GM23248 (cell line): ENCODE measurements around the gene KCNMB3. TPM values are rescaled to one million over a fixed set of nuclear protein-coding genes. Genes with fewer than 3 reads are reported as not detected.
"Not testable (repeated sequence)": the region's sequence is repeated elsewhere in the genome, so short reads cannot be mapped to it uniquely, and the experiment has no call there.

ENCODE experiments used
- DNase-seq: peaks from one replicate; pipeline ENCODE4 v3.0.0-alpha.2; 2015
- H2AFZ ChIP-seq: fragments of 200-600 bp; sonication (generic); 2 replicates; pipeline ENCODE4 v1.6.1; 2016; ENCODE audit warnings: antibody characterized with exemption
- H3F3A ChIP-seq: fragments of 200-600 bp; sonication (generic); 2 replicates; pipeline ENCODE4 v1.6.1; 2016; ENCODE audit warnings: mild to moderate bottlenecking, antibody characterized with exemption, mixed run types; ENCODE audit not compliant: insufficient read depth
- H3K27ac ChIP-seq: fragments of 200-600 bp; sonication (generic); 2 replicates; pipeline ENCODE4 v1.5.1; 2016; ENCODE audit warnings: mild to moderate bottlenecking
- H3K27me3 ChIP-seq: fragments of 200-600 bp; sonication (generic); replicated peaks from 2 replicates; pipeline ENCODE4 v1.6.1; 2016; ENCODE audit warnings: mild to moderate bottlenecking; ENCODE audit not compliant: insufficient read depth
- H3K36me3 ChIP-seq: fragments of 200-600 bp; sonication (generic); 2 replicates; pipeline ENCODE4 v1.6.1; 2016; ENCODE audit warnings: low read depth, mild to moderate bottlenecking
- H3K4me1 ChIP-seq: fragments of 200-600 bp; sonication (generic); 2 replicates; pipeline ENCODE4 v1.6.1; 2016; ENCODE audit warnings: mild to moderate bottlenecking; ENCODE audit not compliant: insufficient read depth
- H3K4me2 ChIP-seq: fragments of 200-600 bp; sonication (generic); one replicate; pipeline ENCODE4 v1.6.1; 2016; ENCODE audit warnings: mild to moderate bottlenecking; ENCODE audit not compliant: unreplicated experiment
- H3K4me3 ChIP-seq: fragments of 200-600 bp; sonication (generic); 2 replicates; pipeline ENCODE4 v1.5.1; 2016; ENCODE audit warnings: mild to moderate bottlenecking
- H3K79me2 ChIP-seq: fragments of 200-600 bp; sonication (generic); 2 replicates; pipeline ENCODE4 v1.6.1; 2016; ENCODE audit warnings: mild to moderate bottlenecking; ENCODE audit not compliant: insufficient read depth
- H3K9ac ChIP-seq: fragments of 200-600 bp; sonication (generic); 2 replicates; pipeline ENCODE4 v1.6.1; 2016; ENCODE audit warnings: mild to moderate bottlenecking
- H3K9me2 ChIP-seq: fragments of 200-600 bp; sonication (generic); 2 replicates; pipeline ENCODE4 v1.6.1; 2016; ENCODE audit warnings: mixed run types, mild to moderate bottlenecking, moderate library complexity; ENCODE audit not compliant: insufficient read depth
- H3K9me3 ChIP-seq: fragments of 200-600 bp; sonication (generic); one replicate; pipeline ENCODE4 v1.6.1; 2017; ENCODE audit warnings: low read depth
- H4K20me1 ChIP-seq: fragments of 200-600 bp; sonication (generic); 2 replicates; pipeline ENCODE4 v1.6.0; 2016; ENCODE audit not compliant: insufficient read depth
- EZH2 ChIP-seq: fragments of 200-600 bp; sonication (generic); IDR thresholded peaks from 2 replicates; pipeline ENCODE4 v1.6.1; 2018; ENCODE audit warnings: antibody characterized with exemption, mild to moderate bottlenecking; ENCODE audit not compliant: insufficient read depth, poor library complexity, severe bottlenecking
- EZH2phosphoT487 ChIP-seq: fragments of 200-600 bp; sonication (generic); IDR thresholded peaks from 2 replicates; pipeline ENCODE4 v1.6.1; 2018; ENCODE audit warnings: antibody characterized with exemption, moderate library complexity, mild to moderate bottlenecking, low read depth; ENCODE audit not compliant: insufficient read depth
- WGBS, 2 experiments: methylation state at CpG; one replicate each; pipeline ENCODE4 v1.1.6; 2015 to 2017; ENCODE audit warnings: low lambda C conversion rate in 2 of 2, low coverage in 1 of 2; ENCODE audit errors: missing lambda C conversion rate in 2 of 2; 5-methylcytosine and 5-hydroxymethylcytosine counted together
- in situ Hi-C: fragments of 300-500 bp; cut with MboI; formaldehyde crosslinking; loops from 2 replicates; pipeline ENCODE4 v1.15.0; 2020
- polyA plus RNA-seq: library from polyadenylated mRNA; unstranded; fragments of >200 nt; fragmentation: Nextera tagmentation; extraction: Ambion mirVana; gene quantifications from 2 replicates; pipeline ENCODE4 v1.2.1, GENCODE V29; 2016
- total RNA-seq: library from RNA; depleted of rRNA; stranded (reverse); fragments of >200 nt; shearing (Covaris generic); gene quantifications from 2 replicates; pipeline ENCODE4 v1.2.3, GENCODE V29; 2014

KCNMB3 gene
- total and polyA plus RNA-seq, 2 experiments from 2014 or later, result 0.50 to 0.54 TPM

DNA sequence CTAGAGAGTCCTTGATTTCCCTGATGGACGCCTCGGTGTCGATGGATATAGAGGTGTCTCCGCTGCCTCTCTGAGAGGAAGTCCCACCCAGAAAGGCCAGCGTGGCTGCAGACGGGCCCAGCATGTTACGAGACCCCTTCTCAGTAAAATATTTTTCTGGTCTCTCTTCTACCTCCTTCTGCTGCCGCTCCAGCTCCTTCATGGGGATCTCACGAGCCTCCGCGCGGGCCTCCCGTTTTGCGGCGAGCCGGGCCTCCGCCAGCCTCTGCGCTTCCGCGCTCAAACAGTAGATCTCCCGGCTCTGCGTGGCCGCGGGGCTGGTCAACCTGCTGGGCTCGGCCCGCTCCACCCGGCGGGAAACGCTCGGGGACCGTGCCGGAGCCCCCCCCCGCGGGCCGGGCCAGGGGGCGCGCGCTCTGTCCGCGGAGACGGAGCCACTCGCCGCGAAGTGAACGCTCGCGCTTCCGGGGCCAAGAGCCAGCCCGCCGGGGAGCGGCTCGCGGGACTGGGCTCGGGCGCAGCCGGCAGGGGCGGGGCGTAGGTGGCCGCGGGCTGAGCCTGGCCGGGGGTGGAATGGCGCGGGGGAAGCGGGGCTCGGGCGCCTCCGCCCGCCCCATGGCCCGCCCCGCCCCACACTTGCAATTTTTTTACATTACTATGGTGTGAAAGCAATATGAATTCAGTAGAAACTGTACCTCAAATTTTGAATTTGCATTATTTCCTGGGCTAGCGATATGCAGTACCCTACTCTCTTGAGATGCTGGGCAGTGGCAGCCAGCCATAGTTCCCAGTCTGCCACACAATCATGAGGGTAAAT lies 10.2 kb upstream of the KCNMB3 start:
- peak overlapping the region; percentile 81 for H3K9ac ChIP-seq
- peaks cover 11% of the 10 kb centered on the region; the same call in 1 of the 2 replicates for H3K27me3 ChIP-seq
- peak; percentile 86 for DNase-seq
- H3K4me1 ChIP-seq, result no peaks in the 10 kb centered on the region
- no peaks in the 10 kb centered on the region for H3K9me3 ChIP-seq
- no peaks in the 10 kb centered on the region for H3F3A ChIP-seq
- H3K4me3 ChIP-seq, result peak overlapping the region; percentile 81
- in situ Hi-C loops, result no loop called here
- no peaks in the 10 kb centered on the region for H3K36me3 ChIP-seq
- H4K20me1 ChIP-seq, result no peaks in the 10 kb centered on the region
- 5 to 10% methylated on average over 33 to 70 of the region's 71 CpGs for WGBS, 2 experiments
- H3K9me2 ChIP-seq, result no peaks in the 10 kb centered on the region
- H2AFZ ChIP-seq, result peak overlapping the region; percentile 96
- no peak overlapping the region for H3K27ac ChIP-seq
- TF ChIP-seq EZH2 (no peak), EZH2phosphoT487 (no peak)
- H3K79me2 ChIP-seq, result no peaks in the 10 kb centered on the region
- H3K4me2 ChIP-seq, result peak overlapping the region; percentile 78

DNA sequence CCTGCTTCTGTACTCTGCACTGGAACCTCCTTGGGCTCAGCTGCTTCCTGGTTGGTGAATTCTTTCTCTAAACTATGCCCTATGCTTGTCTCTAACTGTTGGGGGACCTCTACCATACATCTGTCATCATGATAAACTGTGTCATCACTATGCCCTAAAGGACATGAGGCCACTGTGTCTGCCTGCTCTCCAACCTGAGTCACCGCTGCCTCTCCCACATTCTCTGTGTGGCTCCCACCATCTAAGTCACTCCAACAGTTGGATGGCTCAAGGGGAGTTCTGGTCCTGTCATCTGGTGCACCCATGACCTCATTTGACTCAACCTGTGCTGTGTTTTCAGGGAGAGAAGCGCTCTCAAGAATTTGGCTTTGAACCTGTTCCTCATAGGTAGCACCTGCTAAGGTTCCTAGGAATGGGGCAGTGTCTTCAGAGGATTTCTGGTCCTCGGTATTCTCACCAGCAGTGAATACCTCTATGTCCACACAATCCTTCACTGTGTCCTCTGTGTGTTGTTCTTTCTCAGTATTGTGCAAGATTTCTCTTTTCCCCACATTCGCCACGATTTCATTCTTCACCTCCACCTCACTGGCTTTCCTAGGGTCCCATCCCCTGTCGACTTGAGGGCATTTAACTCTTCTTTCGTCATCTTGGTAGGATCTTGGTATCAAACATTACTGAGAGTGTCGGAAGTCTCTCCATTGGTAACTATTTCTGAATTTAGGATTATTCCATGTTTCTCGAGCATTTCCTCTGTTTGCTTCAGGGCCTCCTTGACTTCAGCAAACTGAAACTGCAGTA lies 9.2 kb upstream of the KCNMB3 start:
- H3K4me1 ChIP-seq, H3K9me3 ChIP-seq, H4K20me1 ChIP-seq, H3K9ac ChIP-seq, H3K27me3 ChIP-seq, H3K27ac ChIP-seq, in situ Hi-C loops, H3K4me3 ChIP-seq, H3K9me2 ChIP-seq, H3K36me3 ChIP-seq, DNase-seq, H3F3A ChIP-seq, H3K79me2 ChIP-seq, H3K4me2 ChIP-seq: not testable (repeated sequence)
- H2AFZ ChIP-seq, result peak overlapping the region; percentile 96; the same call in 1 of the 2 replicates
- WGBS, 2 experiments, result 96 to 99% methylated on average over 9 of the region's 9 CpGs

DNA sequence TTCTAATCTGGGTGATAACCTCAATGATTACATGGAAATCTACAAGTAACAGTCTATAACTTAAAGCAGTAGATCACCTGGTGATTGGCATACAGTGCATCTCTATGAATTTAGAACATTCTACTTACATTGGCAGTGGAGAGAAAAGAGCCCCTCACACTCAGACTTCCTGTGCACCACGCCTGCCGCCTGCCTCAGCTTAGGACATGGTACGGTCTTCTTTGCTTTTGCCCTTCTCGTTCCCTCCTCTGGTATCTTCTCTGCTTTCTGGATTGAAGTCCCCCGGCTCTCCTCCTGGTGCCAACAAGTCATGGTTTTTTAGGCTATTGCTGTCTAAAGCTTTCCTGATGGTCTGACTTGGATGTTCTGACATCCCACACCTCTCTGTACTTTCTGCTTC lies 7.9 kb upstream of the KCNMB3 start:
- Histone ChIP-seq H3F3A (no peaks in the 10 kb centered on the region), H3K36me3 (no peaks in the 10 kb centered on the region)
- no peak for TF ChIP-seq EZH2phosphoT487
- TF ChIP-seq EZH2, result no peak

DNA sequence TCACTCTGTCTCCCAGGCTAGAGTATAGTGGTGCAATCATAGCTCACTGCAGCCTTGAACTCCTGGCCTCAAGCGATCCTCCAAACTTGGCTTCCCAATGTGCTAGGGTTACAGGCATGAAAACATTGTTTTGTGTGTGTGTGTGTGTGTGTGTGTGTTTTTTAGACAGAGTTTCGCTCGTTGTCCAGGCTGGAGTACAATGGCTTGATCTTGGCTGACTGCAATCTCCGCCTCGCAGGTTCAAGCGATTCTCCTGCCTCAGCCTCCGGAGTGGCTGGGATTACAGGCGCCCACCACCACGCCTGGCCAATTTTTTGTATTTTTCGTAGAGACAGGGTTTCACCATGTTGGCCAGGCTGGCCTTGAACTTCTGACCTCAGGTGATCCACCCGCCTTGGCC lies 6.8 kb upstream of the KCNMB3 start:
- H3F3A ChIP-seq, H2AFZ ChIP-seq, H3K4me1 ChIP-seq, H3K36me3 ChIP-seq, H3K9me3 ChIP-seq, H3K4me2 ChIP-seq, H3K79me2 ChIP-seq, H3K9ac ChIP-seq, H3K9me2 ChIP-seq, in situ Hi-C loops, H4K20me1 ChIP-seq, DNase-seq, H3K4me3 ChIP-seq, H3K27ac ChIP-seq, H3K27me3 ChIP-seq: not testable (repeated sequence)
- WGBS, 2 experiments, result 96 to 100% methylated on average over 11 of the region's 11 CpGs

More for the DNA sequence above, 7.9 kb upstream of the KCNMB3 start:
- no peaks in the 10 kb centered on the region for H3K27me3 ChIP-seq
- H3K4me2 ChIP-seq, result no peak overlapping the region
- H3K9me2 ChIP-seq, result no peaks in the 10 kb centered on the region
- H3K4me1 ChIP-seq, result no peaks in the 10 kb centered on the region
- no peaks in the 10 kb centered on the region for H3K9me3 ChIP-seq
- H3K79me2 ChIP-seq, result 0 out of 2 replicates have a peak, but pooled peaks cover 4% of the 10 kb centered on the region
- no peak overlapping the region for H3K9ac ChIP-seq
- 78 to 79% methylated on average over 5 of the region's 5 CpGs for WGBS, 2 experiments
- no peak overlapping the region for H2AFZ ChIP-seq
- no peaks in the 10 kb centered on the region for H4K20me1 ChIP-seq
- no peak for DNase-seq
- H3K27ac ChIP-seq, result no peak overlapping the region
- no peak overlapping the region for H3K4me3 ChIP-seq
- in situ Hi-C loops, result no loop called here
